Esophagus (tissue), 2 donors: ENCODE results near the gene RUNX1. TPM values are rescaled to one million over a fixed set of nuclear protein-coding genes. Genes with fewer than 3 reads are reported as not detected.

Experiments used
- H3K27ac ChIP-seq, 2 donors: one replicate each; pipeline ENCODE4 v1.5.1; 2013; ENCODE audit warnings: low read depth in 2 of 2, mild to moderate bottlenecking in 2 of 2, inconsistent platforms in 1 of 2, low read length in 1 of 2, moderate library complexity in 1 of 2
- H3K27me3 ChIP-seq, 2 donors: one replicate each; pipeline ENCODE4 v1.6.1; 2013; ENCODE audit warnings: low read length in 2 of 2, control low read depth in 1 of 2, mild to moderate bottlenecking in 1 of 2; ENCODE audit not compliant: insufficient read depth in 2 of 2, control insufficient read depth in 1 of 2
- H3K36me3 ChIP-seq, 2 donors: one replicate each; pipeline ENCODE4 v1.6.1; 2013; ENCODE audit warnings: low read length in 1 of 2; ENCODE audit not compliant: control insufficient read depth in 2 of 2, insufficient read depth in 2 of 2
- H3K4me1 ChIP-seq, 2 donors: one replicate each; pipeline ENCODE4 v1.6.1; 2013; ENCODE audit warnings: low read length in 1 of 2; ENCODE audit not compliant: control insufficient read depth in 2 of 2, insufficient read depth in 2 of 2
- H3K4me3 ChIP-seq, 2 donors: one replicate each; pipeline ENCODE4 v1.5.1; 2013; ENCODE audit warnings: low read length in 2 of 2, mild to moderate bottlenecking in 2 of 2, low read depth in 1 of 2, moderate library complexity in 1 of 2
- H3K9me3 ChIP-seq, 2 donors: one replicate each; pipeline ENCODE4 v1.6.1; 2013; ENCODE audit warnings: mild to moderate bottlenecking in 2 of 2, low read depth in 1 of 2, low read length in 1 of 2, moderate library complexity in 1 of 2; ENCODE audit not compliant: control insufficient read depth in 2 of 2, insufficient read depth in 1 of 2
- WGBS, 2 donors: extraction: QIAGEN DNeasy Blood & Tissue Kit; methylation state at CpG; one replicate each; pipeline ENCODE4 v1.1.7; 2013; 5-methylcytosine and 5-hydroxymethylcytosine counted together
- polyA plus RNA-seq, 2 donors: library from polyadenylated mRNA; stranded (reverse); fragments of 200-250 nt; gene quantifications; one replicate each; pipeline ENCODE4 v1.2.3, GENCODE V29; 2013
- donor health status: healthy with polysubstance abuse.
- donor health status: Bipolar disorder and iron deficiency.

The RUNX1 gene
- polyA plus RNA-seq, 2 donors, result 4.4 to 6.4 TPM

GRCh38 chr21:34949030-34949429, 100.1 kb downstream of the RUNX1 start:
- no peaks in the 10 kb centered on the region for H3K9me3 ChIP-seq
- 68 to 70% methylated on average over 4 of the region's 4 CpGs for WGBS, 2 donors
- H3K27me3 ChIP-seq, result no peaks in the 10 kb centered on the region
- no peaks in the 10 kb centered on the region for H3K36me3 ChIP-seq
- no peak overlapping the region for H3K4me3 ChIP-seq
- H3K4me1 ChIP-seq, result no peaks in the 10 kb centered on the region
- H3K27ac ChIP-seq, result no peak overlapping the region

GRCh38 chr21:34948157-34948556, 100.9 kb downstream of the RUNX1 start:
- 88 to 91% methylated on average over 5 of the region's 5 CpGs for WGBS, 2 donors
- Histone ChIP-seq H3K27ac (no peak overlapping the region), H3K4me1 (no peaks in the 10 kb centered on the region), H3K36me3 (no peaks in the 10 kb centered on the region), H3K4me3 (no peak overlapping the region), H3K27me3 (no peaks in the 10 kb centered on the region), H3K9me3 (no peaks in the 10 kb centered on the region)

- Histone ChIP-seq H3K9me3 (no peaks in the 10 kb centered on the region), H3K27me3 (no peaks in the 10 kb centered on the region), H3K4me3 (no peak overlapping the region), H3K36me3 (no peaks in the 10 kb centered on the region), H3K27ac (no peak overlapping the region), H3K4me1 (no peaks in the 10 kb centered on the region)
- WGBS, 2 donors, result 70 to 78% methylated on average over 2 of the region's 2 CpGs
Measured at GRCh38 chr21:34946916-34947534, 102.1 kb downstream of the RUNX1 start.

- Histone ChIP-seq H3K27me3 (no peaks in the 10 kb centered on the region), H3K4me3 (no peak overlapping the region), H3K4me1 (no peaks in the 10 kb centered on the region), H3K36me3 (no peaks in the 10 kb centered on the region), H3K9me3 (no peaks in the 10 kb centered on the region), H3K27ac (no peak overlapping the region)
- 78 to 88% methylated on average over 1 of the region's 1 CpG for WGBS, 2 donors
Measured at GRCh38 chr21:34946385-34946840, 102.7 kb downstream of the RUNX1 start.

- no peak overlapping the region for H3K4me3 ChIP-seq
- H3K9me3 ChIP-seq, result no peaks in the 10 kb centered on the region
- H3K36me3 ChIP-seq, result no peaks in the 10 kb centered on the region
- WGBS, 2 donors, result 82 to 90% methylated on average over 3 of the region's 3 CpGs
- H3K27ac ChIP-seq, result no peak overlapping the region
- no peaks in the 10 kb centered on the region for H3K27me3 ChIP-seq
- no peaks in the 10 kb centered on the region for H3K4me1 ChIP-seq
Measured at GRCh38 chr21:34945288-34945687, 103.8 kb downstream of the RUNX1 start.

GRCh38 chr21:34944015-34944755, 104.9 kb downstream of the RUNX1 start:
- H3K4me1 ChIP-seq, result no peaks in the 10 kb centered on the region
- no peak overlapping the region for H3K27ac ChIP-seq
- WGBS, 2 donors, result 81 to 82% methylated on average over 4 of the region's 4 CpGs
- no peaks in the 10 kb centered on the region for H3K27me3 ChIP-seq
- no peak overlapping the region for H3K4me3 ChIP-seq
- no peaks in the 10 kb centered on the region for H3K36me3 ChIP-seq
- no peaks in the 10 kb centered on the region for H3K9me3 ChIP-seq

- Histone ChIP-seq H3K36me3 (no peaks in the 10 kb centered on the region), H3K4me3 (no peak overlapping the region), H3K4me1 (no peaks in the 10 kb centered on the region), H3K27me3 (no peaks in the 10 kb centered on the region), H3K9me3 (no peaks in the 10 kb centered on the region), H3K27ac (no peak overlapping the region)
- WGBS, 2 donors, result 83 to 85% methylated on average over 7 of the region's 7 CpGs
Measured at GRCh38 chr21:34942911-34943310, 106.2 kb downstream of the RUNX1 start.

GRCh38 chr21:34941162-34941561, 107.9 kb downstream of the RUNX1 start:
- H3K4me3 ChIP-seq, result no peak overlapping the region
- 60 to 71% methylated on average over 2 of the region's 2 CpGs for WGBS, 2 donors
- no peaks in the 10 kb centered on the region for H3K9me3 ChIP-seq
- H3K27me3 ChIP-seq, result no peaks in the 10 kb centered on the region
- no peak overlapping the region for H3K27ac ChIP-seq
- H3K4me1 ChIP-seq, result no peaks in the 10 kb centered on the region
- no peaks in the 10 kb centered on the region for H3K36me3 ChIP-seq

GRCh38 chr21:34939673-34940331, 109.3 kb downstream of the RUNX1 start:
- H3K36me3 ChIP-seq, result no peaks in the 10 kb centered on the region
- H3K4me1 ChIP-seq, result no peaks in the 10 kb centered on the region
- H3K27ac ChIP-seq, result no peak overlapping the region
- no peaks in the 10 kb centered on the region for H3K9me3 ChIP-seq
- 70 to 73% methylated on average over 6 of the region's 6 CpGs for WGBS, 2 donors
- no peaks in the 10 kb centered on the region for H3K27me3 ChIP-seq
- no peak overlapping the region for H3K4me3 ChIP-seq
